Astrocyte of the hippocampus (primary cell): ENCODE data around the gene ZSCAN10.
A peak's percentile ranks its signal among the peaks of the same experiment; 100 is the strongest.

ENCODE experiments used
- DNase-seq: peaks from one replicate; pipeline ENCODE4 v3.0.0; 2011; ENCODE audit warnings: low read depth, low spot score

ZSCAN10 gene

DNA sequence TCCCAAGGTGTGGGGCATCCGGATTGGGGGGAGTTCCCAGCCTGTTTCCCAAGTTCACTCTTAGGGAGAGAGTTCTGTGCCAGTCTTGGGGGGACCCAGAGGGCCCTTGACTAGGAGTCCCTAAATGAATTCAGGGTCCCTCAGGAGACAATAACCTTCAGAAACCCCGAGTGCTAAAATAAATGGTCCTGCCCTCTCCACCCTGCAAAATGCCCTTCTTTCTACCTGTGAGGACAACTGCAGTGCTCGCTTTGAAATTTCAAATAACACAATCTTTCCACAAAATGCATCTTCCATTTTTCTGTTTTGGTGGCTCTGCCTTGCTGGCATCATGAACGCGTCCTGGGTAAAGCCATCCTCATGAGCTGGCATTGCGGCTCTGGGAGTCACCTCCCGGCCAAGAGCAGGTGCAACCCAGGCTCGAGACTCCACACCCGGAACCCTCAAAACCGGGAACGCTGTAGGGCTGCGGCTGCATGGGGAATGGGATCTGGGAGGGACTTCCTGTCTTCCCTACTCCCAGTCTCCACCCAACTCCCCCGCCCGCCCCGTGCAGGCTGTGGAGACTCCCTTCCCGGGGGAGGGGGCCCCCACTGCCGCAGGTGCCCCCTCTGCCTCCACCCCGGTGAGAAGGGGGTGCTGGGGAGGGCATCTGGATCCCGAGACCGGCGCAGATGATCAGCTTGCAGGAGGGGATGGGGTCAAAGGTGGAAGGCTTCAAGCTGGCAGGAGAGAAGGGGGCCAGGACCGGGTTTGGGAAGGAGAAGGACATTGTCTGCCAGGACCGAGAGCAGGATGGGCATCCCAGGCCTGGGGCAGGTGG, 13.2 kb upstream of the ZSCAN10 start, which contains the start of gene ZNF205:
Gene ZNF205, plus strand, starts transcription at position 529 of the 823 bp plus-strand sequence. CDS start 845 bp downstream, outside the sequence.
- peak; percentile 83 for DNase-seq

- DNase-seq = peak; percentile 96
Observed at GRCh38 chr16:3106205-3106928, 7.3 kb upstream of the ZSCAN10 start.

DNA sequence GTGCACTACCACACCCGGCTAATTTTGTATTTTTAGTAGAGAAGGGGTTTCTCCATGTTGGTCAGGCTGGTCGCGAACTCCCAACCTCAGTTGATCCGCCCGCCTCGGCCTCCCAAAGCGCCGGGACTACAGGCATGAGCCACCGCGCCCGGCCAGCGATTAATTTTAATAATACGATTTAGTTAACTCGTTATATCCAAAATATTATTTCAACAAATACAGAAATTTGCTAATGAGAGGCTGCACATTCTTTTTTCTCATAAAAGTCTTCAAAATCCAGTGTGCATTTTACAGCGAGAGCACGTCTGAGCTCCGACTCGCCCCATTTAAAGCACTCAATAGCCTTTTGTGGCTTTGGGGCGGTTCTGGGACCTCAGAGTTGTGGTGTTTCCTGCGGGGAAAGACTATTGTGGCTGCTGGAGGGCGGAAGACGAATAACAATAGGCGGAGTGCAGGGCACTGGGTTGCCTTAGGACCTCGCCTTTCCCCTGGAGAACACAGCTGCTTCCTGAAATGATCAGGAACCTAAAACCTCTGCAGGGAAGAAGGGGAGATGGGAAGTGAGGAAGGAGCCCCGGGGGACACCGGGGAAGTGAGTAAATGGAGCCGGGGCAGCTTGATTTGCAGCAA, 2.9 kb upstream of the ZSCAN10 start:
- DNase-seq = peak; percentile 20

DNA sequence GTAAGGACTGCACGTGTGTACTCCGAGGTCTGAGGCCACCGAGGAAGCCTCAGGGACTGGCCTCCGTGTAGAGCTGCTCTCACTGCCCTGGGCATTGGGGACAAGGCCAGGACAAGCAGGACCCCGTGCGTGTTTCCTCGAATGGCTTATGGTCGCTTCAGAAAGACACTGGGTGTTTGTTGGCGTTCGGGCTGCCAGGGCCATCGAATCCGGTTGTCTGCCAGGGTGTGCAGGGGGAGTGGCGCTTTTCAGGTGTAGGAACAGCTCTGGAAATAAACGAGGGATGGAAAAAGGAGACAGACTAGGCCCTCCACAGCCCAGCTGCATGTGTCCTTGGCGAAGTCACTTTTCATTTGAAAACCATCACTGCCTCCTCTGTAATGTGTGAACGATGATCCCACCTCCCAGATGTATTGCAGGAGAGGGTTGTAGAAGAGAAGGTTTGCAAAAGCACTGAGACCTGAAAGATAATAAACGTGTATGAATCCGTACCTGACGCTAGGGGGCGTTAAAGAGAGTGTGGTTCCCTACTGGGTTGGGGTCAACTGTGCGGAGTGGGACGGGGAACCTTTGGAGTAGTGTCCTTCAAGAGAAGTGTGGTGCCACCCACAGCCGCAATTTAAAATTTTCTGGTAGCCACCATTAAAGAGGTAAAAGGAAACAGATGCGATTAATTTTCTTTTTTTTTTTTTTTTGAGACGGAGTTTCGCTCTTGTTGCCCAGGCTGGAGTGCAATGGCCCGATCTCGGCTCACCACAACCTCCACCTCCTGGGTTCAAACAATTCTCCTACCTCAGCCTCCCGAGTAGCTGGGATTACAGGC, 2.1 kb upstream of the ZSCAN10 start:
- DNase-seq = peak; percentile 23

DNA sequence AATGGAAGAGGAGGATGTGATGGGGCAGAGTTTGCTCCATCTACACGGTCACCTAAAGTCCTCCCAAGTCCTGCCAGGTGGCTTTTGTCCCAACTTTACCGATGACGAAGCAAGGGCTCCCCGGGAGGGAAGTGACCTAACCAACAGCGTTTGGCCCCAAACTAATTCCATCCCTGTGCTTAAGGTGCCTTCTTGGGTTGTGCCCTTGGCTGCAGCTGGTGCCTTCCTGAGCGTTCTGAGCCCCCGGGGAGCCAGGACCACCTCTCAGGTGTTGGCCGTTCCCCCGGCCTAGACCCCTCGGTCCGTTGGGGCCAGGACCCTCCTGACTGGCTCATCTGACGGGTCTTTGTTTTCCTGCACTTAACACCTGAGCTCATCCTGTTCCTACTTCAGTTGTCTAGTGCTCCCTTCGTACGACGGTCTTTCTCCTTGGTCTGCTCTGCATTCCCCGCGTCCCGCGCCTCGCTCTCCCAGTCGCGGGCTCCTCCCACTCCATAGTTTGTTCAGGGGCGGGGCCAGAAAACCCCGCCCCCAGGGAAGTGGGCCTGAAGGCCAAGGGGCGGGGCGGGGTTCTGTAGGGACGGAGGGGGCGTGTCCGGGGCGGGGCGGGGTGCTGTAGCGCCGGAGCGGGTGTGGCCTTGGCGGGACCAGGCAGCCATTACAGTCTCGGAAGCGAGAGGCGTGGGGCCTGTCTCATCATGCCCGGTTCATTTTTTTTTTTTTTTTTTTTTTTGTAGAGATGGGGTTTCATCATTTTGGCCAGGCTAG, 822 bp upstream of the ZSCAN10 start:
- DNase-seq = peak; percentile 85

- DNase-seq = no peak
Observed at GRCh38 chr16:3099395-3099731, 269 bp upstream of the ZSCAN10 start.

GRCh38 chr16:3097266-3097665, 1.8 kb downstream of the ZSCAN10 start:
- DNase-seq = no peak

GRCh38 chr16:3096362-3096761, 2.7 kb downstream of the ZSCAN10 start:
- no peak for DNase-seq

- DNase-seq = no peak
Observed at GRCh38 chr16:3095869-3096268, 3.2 kb downstream of the ZSCAN10 start.

- DNase-seq = no peak
Observed at GRCh38 chr16:3094289-3095027, 4.6 kb downstream of the ZSCAN10 start.

DNA sequence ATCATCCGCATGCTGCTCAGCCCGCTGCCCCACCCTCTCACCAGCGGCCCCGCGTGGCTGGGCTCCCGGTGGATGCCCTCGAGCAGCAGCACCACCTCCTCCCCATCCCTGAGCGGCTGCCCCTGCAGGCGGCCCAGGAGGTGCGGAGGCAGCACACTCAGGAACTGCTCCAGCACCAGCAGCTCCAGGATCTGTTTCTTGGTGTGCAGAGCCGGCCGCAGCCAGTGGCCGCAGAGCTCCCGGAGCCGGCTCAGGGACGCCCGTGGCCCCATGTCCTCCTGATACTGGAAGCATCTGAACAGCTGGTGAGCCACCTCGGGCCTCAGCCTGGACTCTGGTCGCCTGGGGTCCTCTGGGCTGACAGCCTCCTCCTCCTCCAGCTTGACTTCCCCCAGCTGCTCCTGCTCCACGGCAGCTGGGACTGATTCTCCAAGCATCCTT, 6.6 kb downstream of the ZSCAN10 start:
- DNase-seq = no peak

DNA sequence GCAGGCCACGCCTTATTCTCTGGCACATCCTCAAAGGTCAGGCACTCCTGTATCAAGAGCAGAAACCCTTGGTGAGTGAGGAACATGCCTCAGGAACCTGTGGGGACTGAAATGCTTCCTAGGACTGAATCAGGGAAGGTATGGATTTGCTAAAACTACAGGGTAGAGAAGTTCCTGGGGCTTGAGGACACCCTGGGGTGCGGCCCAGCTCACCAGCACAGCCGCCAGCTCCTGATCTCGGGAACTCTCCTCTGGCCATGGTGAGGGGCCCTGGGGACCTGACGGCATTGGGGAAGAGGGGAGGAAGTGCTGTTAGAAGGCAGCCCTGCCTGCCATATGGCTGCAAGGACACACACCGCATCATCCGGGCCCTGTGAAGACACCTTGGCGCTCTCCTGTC, 7.5 kb downstream of the ZSCAN10 start:
- no peak for DNase-seq

- no peak for DNase-seq
Observed at GRCh38 chr16:3089717-3090592, 9.1 kb downstream of the ZSCAN10 start.

GRCh38 chr16:3088925-3089716, 10.0 kb downstream of the ZSCAN10 start:
- no peak for DNase-seq

DNA sequence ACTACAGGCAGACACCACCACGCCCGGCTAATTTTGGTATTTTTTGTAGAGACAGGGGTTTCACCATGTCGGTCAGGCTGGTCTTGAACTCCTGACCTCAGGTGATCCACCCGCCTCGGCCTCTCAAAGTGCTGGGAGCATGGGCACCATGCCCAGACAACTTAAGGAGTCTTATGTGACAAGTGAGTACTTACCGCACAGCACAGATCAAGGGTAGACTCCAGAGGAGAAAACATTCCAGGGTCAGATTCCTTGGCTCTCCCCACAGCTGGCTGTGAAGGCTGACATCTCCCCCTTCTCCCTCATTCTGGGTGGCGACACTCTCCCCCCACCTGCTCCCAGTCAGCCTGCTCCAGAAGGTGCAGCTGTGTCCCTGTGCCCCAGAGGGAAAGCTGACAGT, 10.6 kb downstream of the ZSCAN10 start:
- DNase-seq = no peak

GRCh38 chr16:3087243-3088235, 11.6 kb downstream of the ZSCAN10 start:
- DNase-seq = no peak

- DNase-seq = no peak
Observed at GRCh38 chr16:3086596-3087242, 12.4 kb downstream of the ZSCAN10 start.
